Mucosa of rectum (tissue), 2 donors: Measurements from ENCODE around the gene ASXL2.

Source experiments
- H3K27ac ChIP-seq, 2 donors: one replicate each; pipeline ENCODE4 v1.7.0; 2013; ENCODE audit warnings: inconsistent platforms in 2 of 2, low read depth in 2 of 2, low read length in 2 of 2
- H3K27me3 ChIP-seq, 2 donors: one replicate each; pipeline ENCODE4 v1.7.0; 2013; ENCODE audit warnings: low read length in 2 of 2; ENCODE audit not compliant: control insufficient read depth in 2 of 2, insufficient read depth in 2 of 2
- H3K36me3 ChIP-seq, 2 donors: one replicate each; pipeline ENCODE4 v1.7.0; 2013; ENCODE audit warnings: low read length in 2 of 2; ENCODE audit not compliant: control insufficient read depth in 2 of 2, insufficient read depth in 2 of 2
- H3K4me1 ChIP-seq, 2 donors: one replicate each; pipeline ENCODE4 v1.7.0; 2013; ENCODE audit warnings: low read length in 2 of 2, mild to moderate bottlenecking in 1 of 2; ENCODE audit not compliant: control insufficient read depth in 2 of 2, insufficient read depth in 2 of 2
- H3K4me3 ChIP-seq, 2 donors: one replicate each; pipeline ENCODE4 v1.7.0; 2013; ENCODE audit warnings: low read length in 2 of 2
- H3K9ac ChIP-seq, 2 donors: one replicate each; pipeline ENCODE4 v1.7.0; 2013; ENCODE audit warnings: low read length in 2 of 2, low read depth in 1 of 2, mild to moderate bottlenecking in 1 of 2
- H3K9me3 ChIP-seq, 2 donors: one replicate each; pipeline ENCODE4 v1.7.0; 2013; ENCODE audit warnings: low read length in 2 of 2; ENCODE audit not compliant: control insufficient read depth in 2 of 2
- donor health status: healthy.
- donor health status: Normal muscosa, but diverticular disease.

Gene ASXL2

GRCh38 chr2:25784404-25784803 lies 93.9 kb downstream of the ASXL2 start:
- no peak overlapping the region for H3K4me3 ChIP-seq
- H3K27me3 ChIP-seq: no peaks in the 10 kb centered on the region
- H3K9me3 ChIP-seq: no peaks in the 10 kb centered on the region
- peaks cover 0 to 1% of the 10 kb centered on the region in 2 donors for H3K4me1 ChIP-seq
- no peak overlapping the region for H3K27ac ChIP-seq
- peaks cover 3% of the 10 kb centered on the region in 2 donors for H3K36me3 ChIP-seq
- H3K9ac ChIP-seq: no peak overlapping the region

GRCh38 chr2:25777077-25777476 lies 101.2 kb downstream of the ASXL2 start:
- Histone ChIP-seq H3K4me3 (no peak overlapping the region), H3K9me3 (no peaks in the 10 kb centered on the region), H3K27ac (no peak overlapping the region), H3K36me3 (no peaks in the 10 kb centered on the region), H3K4me1 (no peaks in the 10 kb centered on the region), H3K27me3 (no peaks in the 10 kb centered on the region), H3K9ac (no peak overlapping the region)

- Histone ChIP-seq H3K27me3 (no peaks in the 10 kb centered on the region), H3K9me3 (no peaks in the 10 kb centered on the region), H3K36me3 (peaks cover 20 to 30% of the 10 kb centered on the region in 2 donors), H3K4me1 (no peaks in the 10 kb centered on the region), H3K9ac (no peak overlapping the region), H3K27ac (no peak overlapping the region), H3K4me3 (no peak overlapping the region)
Measured at GRCh38 chr2:25772078-25772477, 106.2 kb downstream of the ASXL2 start.

- no peak overlapping the region for H3K4me3 ChIP-seq
- no peaks in the 10 kb centered on the region for H3K9me3 ChIP-seq
- H3K4me1 ChIP-seq: no peaks in the 10 kb centered on the region
- no peak overlapping the region for H3K9ac ChIP-seq
- H3K27me3 ChIP-seq: no peaks in the 10 kb centered on the region
- H3K36me3 ChIP-seq: peaks cover 27 to 32% of the 10 kb centered on the region in 2 donors
- H3K27ac ChIP-seq: no peak overlapping the region
Measured at GRCh38 chr2:25763575-25763974, 114.7 kb downstream of the ASXL2 start.

- H3K27me3 ChIP-seq: no peaks in the 10 kb centered on the region
- no peak overlapping the region for H3K9ac ChIP-seq
- H3K4me1 ChIP-seq: peaks cover 0 to 2% of the 10 kb centered on the region in 2 donors
- no peak overlapping the region for H3K27ac ChIP-seq
- H3K36me3 ChIP-seq: peaks cover 16 to 17% of the 10 kb centered on the region in 2 donors
- H3K4me3 ChIP-seq: no peak overlapping the region
- no peaks in the 10 kb centered on the region for H3K9me3 ChIP-seq
Measured at GRCh38 chr2:25760297-25760696, 118.0 kb downstream of the ASXL2 start.

- no peaks in the 10 kb centered on the region for H3K9me3 ChIP-seq
- H3K27ac ChIP-seq: no peak overlapping the region
- no peak overlapping the region for H3K4me3 ChIP-seq
- H3K9ac ChIP-seq: no peak overlapping the region
- peaks cover 20 to 34% of the 10 kb centered on the region in 2 donors for H3K36me3 ChIP-seq
- H3K4me1 ChIP-seq: peaks cover 0 to 2% of the 10 kb centered on the region in 2 donors
- no peaks in the 10 kb centered on the region for H3K27me3 ChIP-seq
Measured at GRCh38 chr2:25758348-25758747, 119.9 kb downstream of the ASXL2 start.

- no peak overlapping the region for H3K4me3 ChIP-seq
- H3K9me3 ChIP-seq: no peaks in the 10 kb centered on the region
- H3K27ac ChIP-seq: no peak overlapping the region
- peaks cover 22 to 35% of the 10 kb centered on the region in 2 donors for H3K36me3 ChIP-seq
- H3K4me1 ChIP-seq: peaks cover 0 to 2% of the 10 kb centered on the region in 2 donors
- no peaks in the 10 kb centered on the region for H3K27me3 ChIP-seq
- no peak overlapping the region for H3K9ac ChIP-seq
Measured at GRCh38 chr2:25757906-25758305, 120.4 kb downstream of the ASXL2 start.

GRCh38 chr2:25756536-25756935 lies 121.8 kb downstream of the ASXL2 start:
- Histone ChIP-seq H3K4me1 (peaks cover 0 to 2% of the 10 kb centered on the region in 2 donors), H3K27ac (no peak overlapping the region), H3K9me3 (no peaks in the 10 kb centered on the region), H3K36me3 (peaks cover 28 to 41% of the 10 kb centered on the region in 2 donors), H3K27me3 (no peaks in the 10 kb centered on the region), H3K4me3 (no peak overlapping the region), H3K9ac (no peak overlapping the region)

GRCh38 chr2:25749676-25750075 lies 128.6 kb downstream of the ASXL2 start:
- H3K36me3 ChIP-seq: peaks cover 46 to 48% of the 10 kb centered on the region in 2 donors
- H3K27ac ChIP-seq: no peak overlapping the region

GRCh38 chr2:25744055-25744454 lies 134.2 kb downstream of the ASXL2 start:
- no peak overlapping the region for H3K9ac ChIP-seq
- H3K27me3 ChIP-seq: no peaks in the 10 kb centered on the region
- H3K4me3 ChIP-seq: no peak overlapping the region
- no peaks in the 10 kb centered on the region for H3K4me1 ChIP-seq
- no peak overlapping the region for H3K27ac ChIP-seq
- no peaks in the 10 kb centered on the region for H3K9me3 ChIP-seq
- peaks cover 32 to 42% of the 10 kb centered on the region in 2 donors for H3K36me3 ChIP-seq

More at GRCh38 chr2:25749676-25750075, 128.6 kb downstream of the ASXL2 start:
- Histone ChIP-seq H3K9ac (no peak overlapping the region), H3K4me3 (no peak overlapping the region), H3K9me3 (no peaks in the 10 kb centered on the region), H3K4me1 (no peaks in the 10 kb centered on the region), H3K27me3 (no peaks in the 10 kb centered on the region)
